GM18861 (cell line): Measurements from ENCODE around the gene DHRS13.
"Not testable (repeated sequence)": the region's sequence is repeated elsewhere in the genome, so short reads cannot be mapped to it uniquely, and the experiment has no call there.

ENCODE experiments used
- ATAC-seq: cut with Tn5 transposase; IDR thresholded peaks from one replicate; pipeline ENCODE4 v1.9.1; 2021; ENCODE audit not compliant: unreplicated experiment

Gene DHRS13

GRCh38 chr17:28904800-28905199 lies 1.9 kb upstream of the DHRS13 start:
- no peak for ATAC-seq

- not testable (repeated sequence) for ATAC-seq
Measured at GRCh38 chr17:28903546-28903841, 615 bp upstream of the DHRS13 start.

- peak; percentile 1 for ATAC-seq
Measured at GRCh38 chr17:28901866-28902818, 737 bp downstream of the DHRS13 start.

GRCh38 chr17:28900986-28901726 lies 1.7 kb downstream of the DHRS13 start:
- ATAC-seq: no peak

GRCh38 chr17:28899212-28899815 lies 3.6 kb downstream of the DHRS13 start:
- ATAC-seq: no peak

GRCh38 chr17:28898527-28898955 lies 4.3 kb downstream of the DHRS13 start:
- no peak for ATAC-seq

GRCh38 chr17:28897769-28898526 lies 4.9 kb downstream of the DHRS13 start:
- no peak for ATAC-seq

- no peak for ATAC-seq
Measured at GRCh38 chr17:28896884-28897768, 5.8 kb downstream of the DHRS13 start, which contains the start of gene FLOT2. TSS of gene FLOT2 (minus strand) at chr17:28897733. CDS start at chr17:28897574, 159 bp downstream.

GRCh38 chr17:28896491-28896883 lies 6.4 kb downstream of the DHRS13 start:
- ATAC-seq: no peak

GRCh38 chr17:28895794-28896447 lies 7.0 kb downstream of the DHRS13 start:
- ATAC-seq: no peak

- not testable (repeated sequence) for ATAC-seq
Measured at GRCh38 chr17:28893248-28894183, 9.4 kb downstream of the DHRS13 start.

GRCh38 chr17:28892024-28892423 lies 10.9 kb downstream of the DHRS13 start:
- ATAC-seq: no peak

GRCh38 chr17:28891201-28891600 lies 11.7 kb downstream of the DHRS13 start:
- ATAC-seq: no peak

- no peak for ATAC-seq
Measured at GRCh38 chr17:28889996-28890395, 12.9 kb downstream of the DHRS13 start.

- no peak for ATAC-seq
Measured at GRCh38 chr17:28888832-28889231, 14.0 kb downstream of the DHRS13 start.

- peak; percentile 41 for ATAC-seq
Measured at GRCh38 chr17:28887871-28888471, 14.9 kb downstream of the DHRS13 start.

- ATAC-seq: no peak
Measured at GRCh38 chr17:28885951-28886350, 16.9 kb downstream of the DHRS13 start.

- no peak for ATAC-seq
Measured at GRCh38 chr17:28885363-28885762, 17.5 kb downstream of the DHRS13 start.
